HEK293 (cell line): ENCODE data around the gene TCF12.

ENCODE experiments used
- CTCF ChIA-PET: fragments of 350-600 bp; formaldehyde crosslinking; extraction: SDS; loops from one replicate; lab custom pipeline; 2021; ENCODE audit warnings: antibody characterized with exemption; lab: Yijun Ruan, JAX
- POLR2A ChIA-PET: fragments of 300-600 bp; formaldehyde crosslinking; extraction: SDS; loops from one replicate; lab custom pipeline; 2020; ENCODE audit warnings: antibody characterized with exemption, inconsistent platforms; lab: Yijun Ruan, JAX
- H3K27ac ChIP-seq: fragments of 200-500 bp; sonication (Bioruptor generic); 2 replicates; pipeline ENCODE4 v1.5.1; 2014; ENCODE audit warnings: low read depth, low read length, control low read depth, inconsistent platforms; ENCODE audit errors: extremely low read depth
- H3K36me3 ChIP-seq, 2 experiments: fragments of 200-500 bp in 1 of 2; sonication (Bioruptor generic) in 1 of 2; 1 replicate in 1 of 2; 2 replicates in 1 of 2; pipeline ENCODE4 v1.5.1; 2014 to 2017; ENCODE audit warnings: inconsistent platforms in 2 of 2, low read length in 2 of 2; ENCODE audit not compliant: control insufficient read depth in 2 of 2, insufficient read depth in 1 of 2
- H3K4me1 ChIP-seq: fragments of 200-500 bp; sonication (Bioruptor generic); 2 replicates; pipeline ENCODE4 v1.5.1; 2014; ENCODE audit warnings: mild to moderate bottlenecking, low read length, inconsistent platforms; ENCODE audit not compliant: control insufficient read depth, insufficient read depth
- H3K4me3 ChIP-seq: 2 replicates; pipeline ENCODE4 v1.5.1; 2011; ENCODE audit warnings: low read depth, mild to moderate bottlenecking, control low read depth, low read length, moderate library complexity
- H3K9me3 ChIP-seq: fragments of 200-500 bp; sonication (Bioruptor generic); 2 replicates; pipeline ENCODE4 v1.5.1; 2014; ENCODE audit warnings: low read depth, low read length, inconsistent platforms; ENCODE audit not compliant: control insufficient read depth, insufficient read depth
- BCL11A ChIP-seq: fragments of 450-650 bp; formaldehyde crosslinking; IDR thresholded peaks from 2 replicates; pipeline ENCODE4 v1.5.1; 2016; ENCODE audit warnings: low read depth, missing biosample characterization, missing genetic modification characterization
- GLI4 ChIP-seq: fragments of 450-650 bp; formaldehyde crosslinking; IDR thresholded peaks from 2 replicates; pipeline ENCODE4 v1.5.1; 2016; ENCODE audit warnings: missing biosample characterization, missing genetic modification characterization
- KLF10 ChIP-seq: fragments of 450-650 bp; IDR thresholded peaks from 2 replicates; pipeline ENCODE4 v1.5.1; 2018; ENCODE audit warnings: missing biosample characterization, mild to moderate bottlenecking, missing genetic modification characterization
- REPIN1 ChIP-seq: fragments of 450-650 bp; formaldehyde crosslinking; IDR thresholded peaks from 2 replicates; pipeline ENCODE4 v1.5.1; 2017; ENCODE audit warnings: missing biosample characterization, missing genetic modification characterization, low read depth
- SP2 ChIP-seq: fragments of 450-650 bp; formaldehyde crosslinking; IDR thresholded peaks from 2 replicates; pipeline ENCODE4 v1.5.1; 2016; ENCODE audit warnings: missing biosample characterization, missing genetic modification characterization
- TRIM28 ChIP-seq: IDR thresholded peaks from 2 replicates; pipeline ENCODE4 v1.6.1; 2011; ENCODE audit warnings: low read length, control low read depth, borderline replicate concordance
- ZBTB48 ChIP-seq: fragments of 450-650 bp; formaldehyde crosslinking; IDR thresholded peaks from 2 replicates; pipeline ENCODE4 v1.5.1; 2016; ENCODE audit warnings: missing biosample characterization, missing genetic modification characterization
- ZFP3 ChIP-seq: fragments of 450-650 bp; formaldehyde crosslinking; IDR thresholded peaks from 2 replicates; pipeline ENCODE4 v1.5.1; 2016; ENCODE audit warnings: low read depth, missing biosample characterization, missing genetic modification characterization
- ZNF114 ChIP-seq: fragments of 450-650 bp; formaldehyde crosslinking; IDR thresholded peaks from 2 replicates; pipeline ENCODE4 v1.5.0; 2017; ENCODE audit warnings: missing biosample characterization, missing genetic modification characterization
- ZNF16 ChIP-seq: fragments of 450-650 bp; formaldehyde crosslinking; IDR thresholded peaks from 2 replicates; pipeline ENCODE4 v1.5.1; 2016; ENCODE audit warnings: low read depth, missing biosample characterization, missing genetic modification characterization
- ZNF202 ChIP-seq: fragments of 450-650 bp; formaldehyde crosslinking; IDR thresholded peaks from 2 replicates; pipeline ENCODE4 v1.5.1; 2016; ENCODE audit warnings: missing biosample characterization, missing genetic modification characterization, borderline replicate concordance
- ZNF23 ChIP-seq: fragments of 450-650 bp; formaldehyde crosslinking; IDR thresholded peaks from 2 replicates; pipeline ENCODE4 v1.5.1; 2016; ENCODE audit warnings: missing biosample characterization, missing genetic modification characterization, borderline replicate concordance
- ZNF335 ChIP-seq: fragments of 450-650 bp; formaldehyde crosslinking; conservative IDR thresholded peaks from 2 replicates; pipeline ENCODE4 v1.5.1; 2016; ENCODE audit warnings: missing biosample characterization, missing genetic modification characterization
- ZNF404 ChIP-seq: fragments of 450-650 bp; formaldehyde crosslinking; IDR thresholded peaks from 2 replicates; pipeline ENCODE4 v1.5.1; 2017; ENCODE audit warnings: missing biosample characterization, missing genetic modification characterization
- ZNF473 ChIP-seq: fragments of 450-650 bp; formaldehyde crosslinking; IDR thresholded peaks from 2 replicates; pipeline ENCODE4 v1.5.1; 2017; ENCODE audit warnings: missing biosample characterization, missing genetic modification characterization
- ZNF501 ChIP-seq: fragments of 450-650 bp; formaldehyde crosslinking; IDR thresholded peaks from 2 replicates; pipeline ENCODE4 v1.5.1; 2016; ENCODE audit warnings: missing biosample characterization, missing genetic modification characterization
- ZNF521 ChIP-seq: fragments of 450-650 bp; formaldehyde crosslinking; IDR thresholded peaks from 2 replicates; pipeline ENCODE4 v1.5.1; 2017; ENCODE audit warnings: missing biosample characterization, mild to moderate bottlenecking, missing genetic modification characterization
- ZNF626 ChIP-seq: fragments of 450-650 bp; sonication (Bioruptor Pico); formaldehyde crosslinking; IDR thresholded peaks from 2 replicates; pipeline ENCODE4 v1.5.1; 2018; ENCODE audit warnings: missing biosample characterization, missing genetic modification characterization, inconsistent platforms
- ZNF701 ChIP-seq: fragments of 450-650 bp; formaldehyde crosslinking; IDR thresholded peaks from 2 replicates; pipeline ENCODE4 v1.5.1; 2016; ENCODE audit warnings: missing biosample characterization, missing genetic modification characterization
- ZNF76 ChIP-seq: fragments of 450-650 bp; formaldehyde crosslinking; IDR thresholded peaks from 2 replicates; pipeline ENCODE4; 2016; ENCODE audit warnings: low read depth, missing biosample characterization, missing genetic modification characterization, borderline replicate concordance
- ZNF776 ChIP-seq: fragments of 450-650 bp; formaldehyde crosslinking; IDR thresholded peaks from 2 replicates; pipeline ENCODE4 v1.5.0; 2017; ENCODE audit warnings: missing biosample characterization, missing genetic modification characterization, borderline replicate concordance
- ZNF777 ChIP-seq: fragments of 450-650 bp; formaldehyde crosslinking; IDR thresholded peaks from 2 replicates; pipeline ENCODE4 v1.5.1; 2017; ENCODE audit warnings: missing biosample characterization, missing genetic modification characterization, borderline replicate concordance
- ZNF792 ChIP-seq: fragments of 450-650 bp; formaldehyde crosslinking; IDR thresholded peaks from 2 replicates; pipeline ENCODE4 v1.5.1; 2016; ENCODE audit warnings: missing biosample characterization, missing genetic modification characterization
- TF ChIP-seq, protein P1 (sequence below): fragments of 450-650 bp; formaldehyde crosslinking; conservative IDR thresholded peaks from 2 replicates; pipeline ENCODE4 v1.5.1; 2016; ENCODE audit warnings: low read depth, missing biosample characterization, missing genetic modification characterization
- TF ChIP-seq, protein P2 (sequence below): fragments of 450-650 bp; formaldehyde crosslinking; IDR thresholded peaks from 2 replicates; pipeline ENCODE4 v1.5.1; 2016; ENCODE audit warnings: missing biosample characterization, missing genetic modification characterization, low read depth
- TF ChIP-seq, protein P3 (sequence below): fragments of 450-650 bp; formaldehyde crosslinking; IDR thresholded peaks from 2 replicates; pipeline ENCODE4 v1.5.1; 2016; ENCODE audit warnings: missing biosample characterization, missing genetic modification characterization

TCF12 gene

DNA sequence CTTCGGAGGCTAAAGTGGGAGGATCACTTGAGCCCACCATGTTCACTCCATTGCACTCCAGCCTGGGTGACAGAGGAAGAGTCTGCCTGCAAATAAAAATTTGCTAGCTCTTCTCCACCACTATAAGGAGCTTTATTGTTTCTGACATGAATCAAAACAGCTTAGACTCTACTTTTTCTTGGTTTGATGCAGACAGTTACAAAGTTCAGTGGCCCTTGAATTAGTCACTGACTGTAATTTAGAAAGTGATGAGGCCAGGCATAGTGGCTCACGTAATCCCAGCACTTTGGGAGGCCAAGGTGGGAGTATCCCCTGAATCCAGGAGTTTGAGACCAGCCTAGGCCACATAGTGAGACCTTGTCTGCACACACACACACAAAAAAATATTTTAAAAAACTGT lies 285.5 kb downstream of the TCF12 start:
- TF ChIP-seq, protein P1, sequence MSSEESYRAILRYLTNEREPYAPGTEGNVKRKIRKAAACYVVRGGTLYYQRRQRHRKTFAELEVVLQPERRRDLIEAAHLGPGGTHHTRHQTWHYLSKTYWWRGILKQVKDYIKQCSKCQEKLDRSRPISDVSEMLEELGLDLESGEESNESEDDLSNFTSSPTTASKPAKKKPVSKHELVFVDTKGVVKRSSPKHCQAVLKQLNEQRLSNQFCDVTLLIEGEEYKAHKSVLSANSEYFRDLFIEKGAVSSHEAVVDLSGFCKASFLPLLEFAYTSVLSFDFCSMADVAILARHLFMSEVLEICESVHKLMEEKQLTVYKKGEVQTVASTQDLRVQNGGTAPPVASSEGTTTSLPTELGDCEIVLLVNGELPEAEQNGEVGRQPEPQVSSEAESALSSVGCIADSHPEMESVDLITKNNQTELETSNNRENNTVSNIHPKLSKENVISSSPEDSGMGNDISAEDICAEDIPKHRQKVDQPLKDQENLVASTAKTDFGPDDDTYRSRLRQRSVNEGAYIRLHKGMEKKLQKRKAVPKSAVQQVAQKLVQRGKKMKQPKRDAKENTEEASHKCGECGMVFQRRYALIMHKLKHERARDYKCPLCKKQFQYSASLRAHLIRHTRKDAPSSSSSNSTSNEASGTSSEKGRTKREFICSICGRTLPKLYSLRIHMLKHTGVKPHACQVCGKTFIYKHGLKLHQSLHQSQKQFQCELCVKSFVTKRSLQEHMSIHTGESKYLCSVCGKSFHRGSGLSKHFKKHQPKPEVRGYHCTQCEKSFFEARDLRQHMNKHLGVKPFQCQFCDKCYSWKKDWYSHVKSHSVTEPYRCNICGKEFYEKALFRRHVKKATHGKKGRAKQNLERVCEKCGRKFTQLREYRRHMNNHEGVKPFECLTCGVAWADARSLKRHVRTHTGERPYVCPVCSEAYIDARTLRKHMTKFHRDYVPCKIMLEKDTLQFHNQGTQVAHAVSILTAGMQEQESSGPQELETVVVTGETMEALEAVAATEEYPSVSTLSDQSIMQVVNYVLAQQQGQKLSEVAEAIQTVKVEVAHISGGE, result no peak
- TF ChIP-seq ZBTB48, result no peak
- TF ChIP-seq GLI4 (tag by site-specific recombination), result no peak
- TF ChIP-seq ZNF501, result no peak
- no peak for TF ChIP-seq ZNF777 (tag by site-specific recombination)
- TF ChIP-seq BCL11A, result no peak
- TF ChIP-seq ZFP3 (tag by site-specific recombination), result no peak
- TF ChIP-seq ZNF202 (tag by site-specific recombination), result no peak
- TF ChIP-seq ZNF792 (tag by site-specific recombination), result no peak
- TF ChIP-seq TRIM28, result no peak
- no peak for TF ChIP-seq ZNF23 (tag by site-specific recombination)
- no peak for TF ChIP-seq ZNF335 (tag by site-specific recombination)
- no peak for TF ChIP-seq ZNF404 (tag by site-specific recombination)
- no peak for TF ChIP-seq ZNF626
- no peak for TF ChIP-seq KLF10 (tag by site-specific recombination)
- TF ChIP-seq, protein P2, sequence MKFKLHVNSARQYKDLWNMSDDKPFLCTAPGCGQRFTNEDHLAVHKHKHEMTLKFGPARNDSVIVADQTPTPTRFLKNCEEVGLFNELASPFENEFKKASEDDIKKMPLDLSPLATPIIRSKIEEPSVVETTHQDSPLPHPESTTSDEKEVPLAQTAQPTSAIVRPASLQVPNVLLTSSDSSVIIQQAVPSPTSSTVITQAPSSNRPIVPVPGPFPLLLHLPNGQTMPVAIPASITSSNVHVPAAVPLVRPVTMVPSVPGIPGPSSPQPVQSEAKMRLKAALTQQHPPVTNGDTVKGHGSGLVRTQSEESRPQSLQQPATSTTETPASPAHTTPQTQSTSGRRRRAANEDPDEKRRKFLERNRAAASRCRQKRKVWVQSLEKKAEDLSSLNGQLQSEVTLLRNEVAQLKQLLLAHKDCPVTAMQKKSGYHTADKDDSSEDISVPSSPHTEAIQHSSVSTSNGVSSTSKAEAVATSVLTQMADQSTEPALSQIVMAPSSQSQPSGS (tag by site-specific recombination), result no peak
- no peak for TF ChIP-seq REPIN1
- TF ChIP-seq ZNF776 (tag by site-specific recombination), result no peak
- CTCF ChIA-PET, result interaction anchor here (0.6 kb wide), 1 partner anchor 26 kb away, joined by 3 read pairs; no protein-coding TSS in a partner anchor
- no peak overlapping the region for H3K27ac ChIP-seq
- H3K9me3 ChIP-seq, result no peaks in the 10 kb centered on the region
- peaks cover 17% of the 10 kb centered on the region for H3K4me1 ChIP-seq
- POLR2A ChIA-PET, result no interaction called here
- no peaks in the 10 kb centered on the region; a peak in 1 of 3 replicates for H3K36me3 ChIP-seq
- no peak overlapping the region for H3K4me3 ChIP-seq

DNA sequence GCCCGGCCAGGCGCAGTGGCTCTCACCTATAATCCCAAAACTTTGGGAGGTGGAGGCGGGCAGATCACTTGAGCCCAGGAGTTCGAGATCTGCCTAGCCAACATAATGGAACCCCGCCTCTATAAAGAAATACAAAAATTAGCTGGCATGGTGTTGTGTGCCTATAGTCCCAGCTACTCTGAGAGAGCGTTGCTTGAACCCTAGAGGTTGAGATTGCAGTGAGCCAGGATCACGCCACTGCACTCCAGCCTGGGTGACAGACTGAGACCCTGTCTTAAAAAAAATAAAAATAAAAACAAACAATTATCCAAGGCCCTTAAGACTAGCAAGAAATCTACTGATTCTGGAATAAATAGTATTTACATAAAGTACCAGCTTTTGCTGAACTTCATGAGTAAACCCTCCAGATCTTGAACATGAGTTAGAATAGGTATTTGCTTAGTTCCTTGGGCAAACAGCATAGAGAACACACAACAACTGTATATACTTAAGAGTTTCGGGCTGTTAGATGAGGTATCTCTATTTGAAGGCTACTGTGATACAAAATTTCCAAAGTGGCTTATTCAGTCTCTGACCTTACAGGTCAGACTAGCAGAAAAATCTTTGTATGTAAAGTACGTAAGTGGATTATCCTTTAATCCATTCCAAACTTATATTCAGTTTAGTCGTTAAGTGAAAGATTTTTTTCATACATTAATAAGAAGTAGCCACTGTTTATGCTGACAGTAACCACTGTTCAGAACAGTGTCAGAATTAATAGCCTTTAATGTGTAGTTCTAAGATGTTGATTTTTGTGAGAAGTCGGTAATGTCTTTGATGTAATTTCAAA lies 286.8 kb downstream of the TCF12 start:
- Histone ChIP-seq H3K27ac (no peak overlapping the region), H3K36me3 (no peaks in the 10 kb centered on the region; a peak in 1 of 3 replicates), H3K4me1 (peaks cover 12% of the 10 kb centered on the region), H3K9me3 (no peaks in the 10 kb centered on the region), H3K4me3 (no peak overlapping the region)
- TF ChIP-seq ZNF16 (no peak), ZNF473 (tag by site-specific recombination) (no peak), ZNF76 (tag by site-specific recombination) (no peak), SP2 (no peak), ZNF114 (tag by site-specific recombination) (no peak), ZBTB48 (no peak), ZNF701 (tag by site-specific recombination) (no peak), ZNF521 (tag by site-specific recombination) (no peak)
- TF ChIP-seq, protein P3, sequence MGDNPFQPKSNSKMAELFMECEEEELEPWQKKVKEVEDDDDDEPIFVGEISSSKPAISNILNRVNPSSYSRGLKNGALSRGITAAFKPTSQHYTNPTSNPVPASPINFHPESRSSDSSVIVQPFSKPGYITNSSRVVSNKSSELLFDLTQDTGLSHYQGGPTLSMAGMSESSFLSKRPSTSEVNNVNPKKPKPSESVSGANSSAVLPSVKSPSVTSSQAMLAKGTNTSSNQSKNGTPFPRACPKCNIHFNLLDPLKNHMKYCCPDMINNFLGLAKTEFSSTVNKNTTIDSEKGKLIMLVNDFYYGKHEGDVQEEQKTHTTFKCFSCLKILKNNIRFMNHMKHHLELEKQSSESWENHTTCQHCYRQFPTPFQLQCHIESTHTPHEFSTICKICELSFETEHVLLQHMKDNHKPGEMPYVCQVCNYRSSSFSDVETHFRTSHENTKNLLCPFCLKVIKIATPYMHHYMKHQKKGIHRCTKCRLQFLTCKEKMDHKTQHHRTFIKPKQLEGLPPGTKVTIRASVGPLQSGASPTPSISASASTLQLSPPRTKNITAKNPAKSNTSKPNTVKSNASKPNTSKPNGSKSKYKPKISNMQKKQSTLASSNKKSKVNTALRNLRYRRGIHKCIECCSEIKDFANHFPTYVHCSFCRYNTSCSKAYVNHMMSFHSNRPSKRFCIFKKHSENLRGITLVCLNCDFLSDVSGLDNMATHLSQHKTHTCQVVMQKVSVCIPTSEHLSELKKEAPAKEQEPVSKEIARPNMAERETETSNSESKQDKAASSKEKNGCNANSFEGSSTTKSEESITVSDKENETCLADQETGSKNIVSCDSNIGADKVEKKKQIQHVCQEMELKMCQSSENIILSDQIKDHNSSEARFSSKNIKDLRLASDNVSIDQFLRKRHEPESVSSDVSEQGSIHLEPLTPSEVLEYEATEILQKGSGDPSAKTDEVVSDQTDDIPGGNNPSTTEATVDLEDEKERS (tag by site-specific recombination), result no peak
- POLR2A ChIA-PET, result no interaction called here
- CTCF ChIA-PET, result interaction anchor here (0.6 kb wide), 1 partner anchor 27 kb away, joined by 3 read pairs; no protein-coding TSS in a partner anchor
